Measurements from ENCODE around the gene FOS.
"Not testable (repeated sequence)": the region's sequence is repeated elsewhere in the genome, so short reads cannot be mapped to it uniquely, and the experiment has no call there.

Gene FOS

GRCh38 chr14:75297411-75298040, 18.9 kb downstream of the FOS start:
- TF ChIP-seq CTCF (IDR thresholded peaks at IDR 0.05; ENCODE audit: low read depth, low read length) = no peak
- H3K4me3 ChIP-seq (replicated peaks in 1 of 2; ENCODE audit: low read depth in 2 of 2, low read length in 2 of 2) = no peak overlapping the region
- no peak for DNase-seq (ENCODE audit: low read depth in 2 of 2)

GRCh38 chr14:75298187-75298965, 19.7 kb downstream of the FOS start:
- H3K4me3 ChIP-seq (replicated peaks in 1 of 2; ENCODE audit: low read depth in 2 of 2, low read length in 2 of 2) = no peak overlapping the region
- peak in 1 of 2 donors; percentile 91 for DNase-seq (ENCODE audit: low read depth in 2 of 2)

GRCh38 chr14:75299059-75299458, 20.4 kb downstream of the FOS start:
- peak; percentile 81 to 94 for DNase-seq (ENCODE audit: low read depth in 2 of 2)
- TF ChIP-seq CTCF (IDR thresholded peaks at IDR 0.05; ENCODE audit: low read depth, low read length) = no peak
- H3K4me3 ChIP-seq (replicated peaks in 1 of 2; ENCODE audit: low read depth in 2 of 2, low read length in 2 of 2) = no peak overlapping the region

More at GRCh38 chr14:75298187-75298965, 19.7 kb downstream of the FOS start:
- TF ChIP-seq CTCF (IDR thresholded peaks at IDR 0.05; ENCODE audit: low read depth, low read length) = no peak

GRCh38 chr14:75299576-75299975, 20.9 kb downstream of the FOS start:
- DNase-seq (ENCODE audit: low read depth in 2 of 2) = peak in 1 of 2 donors; percentile 61
- no peak overlapping the region for H3K4me3 ChIP-seq (replicated peaks in 1 of 2; ENCODE audit: low read depth in 2 of 2, low read length in 2 of 2)
- TF ChIP-seq CTCF (IDR thresholded peaks at IDR 0.05; ENCODE audit: low read depth, low read length) = no peak

GRCh38 chr14:75301666-75302325, 23.2 kb downstream of the FOS start:
- DNase-seq (ENCODE audit: low read depth in 2 of 2) = peak; percentile 72 to 87
- no peak for TF ChIP-seq CTCF (IDR thresholded peaks at IDR 0.05; ENCODE audit: low read depth, low read length)
- H3K4me3 ChIP-seq (replicated peaks in 1 of 2; ENCODE audit: low read depth in 2 of 2, low read length in 2 of 2) = no peak overlapping the region

GRCh38 chr14:75303381-75303789, 24.8 kb downstream of the FOS start:
- TF ChIP-seq CTCF (IDR thresholded peaks at IDR 0.05; ENCODE audit: low read depth, low read length) = peak; percentile 74
- DNase-seq (ENCODE audit: low read depth in 2 of 2) = peak; percentile 84 to 87
- no peak overlapping the region for H3K4me3 ChIP-seq (replicated peaks in 1 of 2; ENCODE audit: low read depth in 2 of 2, low read length in 2 of 2)

GRCh38 chr14:75306410-75306809, 27.8 kb downstream of the FOS start:
- not testable (repeated sequence) for DNase-seq (ENCODE audit: low read depth in 2 of 2); H3K4me3 ChIP-seq (replicated peaks in 1 of 2; ENCODE audit: low read depth in 2 of 2, low read length in 2 of 2)
